Ishikawa (cell line): Measurements from ENCODE around the gene NFIX.

Experiments
- CEBPB ChIP-seq: IDR thresholded peaks from 2 replicates; pipeline ENCODE4 v1.6.1; 2012
- CREB1 ChIP-seq: IDR thresholded peaks from 2 replicates; pipeline ENCODE4 v1.6.1; 2012; ENCODE audit warnings: low read depth
- EGR1 ChIP-seq: IDR thresholded peaks from 2 replicates; pipeline ENCODE4 v1.6.1; 2012
- EP300 ChIP-seq: IDR thresholded peaks from 2 replicates; pipeline ENCODE4 v1.6.1; 2012; ENCODE audit warnings: borderline replicate concordance
- MAX ChIP-seq: IDR thresholded peaks from 2 replicates; pipeline ENCODE4 v1.6.1; 2012
- NFIC ChIP-seq: IDR thresholded peaks from 2 replicates; pipeline ENCODE4 v1.6.1; 2012
- RAD21 ChIP-seq: IDR thresholded peaks from 2 replicates; pipeline ENCODE4 v1.6.1; 2012; ENCODE audit warnings: low read depth
- REST ChIP-seq: IDR thresholded peaks from 2 replicates; pipeline ENCODE4 v1.6.1; 2012; ENCODE audit warnings: low read depth, mild to moderate bottlenecking
- TAF1 ChIP-seq: IDR thresholded peaks from 2 replicates; pipeline ENCODE4 v1.6.1; 2012; ENCODE audit warnings: low read depth, mild to moderate bottlenecking
- TCF12 ChIP-seq: IDR thresholded peaks from 2 replicates; pipeline ENCODE4 v1.6.1; 2012; ENCODE audit warnings: low read depth
- USF1 ChIP-seq: IDR thresholded peaks from 2 replicates; pipeline ENCODE4 v1.6.1; 2012
- YY1 ChIP-seq: IDR thresholded peaks from 2 replicates; pipeline ENCODE4 v1.6.1; 2012; ENCODE audit warnings: low read depth

- TF ChIP-seq EP300 (no peak), CREB1 (no peak), CEBPB (no peak), REST (no peak), NFIC (no peak), EGR1 (no peak), MAX (no peak), TAF1 (no peak), RAD21 (no peak), YY1 (no peak), USF1 (no peak), TCF12 (no peak)
These were observed 30.7 kb downstream of the NFIX start for GRCh38 chr19:13025819-13026456.
